Measurements from ENCODE around the gene BTD.

- TF ChIP-seq CTCF (IDR thresholded peaks at IDR 0.05; ENCODE audit: low read depth, low read length, poor library complexity, severe bottlenecking), result no peak
- TF ChIP-seq EZH2phosphoT487 (IDR thresholded peaks at IDR 0.05; ENCODE audit: borderline replicate concordance, low read length), result no peak
These were observed 29.3 kb downstream of the BTD start for GRCh38 chr3:15630646-15631350.

All from DOHH2 (cell line).